RWPE1 (cell line): Measurements from ENCODE around the gene ZNF774.
A peak's percentile ranks its signal among the peaks of the same experiment; 100 is the strongest.

ENCODE experiments used
- CTCF ChIA-PET: fragments of 350-600 bp; sonication (Branson Sonifier 250); formaldehyde crosslinking; extraction: SDS; loops from one replicate; lab custom pipeline; 2021; lab: Yijun Ruan, JAX
- POLR2A ChIA-PET: fragments of 400-600 bp; formaldehyde crosslinking; extraction: SDS; loops from one replicate; lab custom pipeline; 2020; ENCODE audit warnings: antibody characterized with exemption; ENCODE audit not compliant: low non-redundant PET; lab: Yijun Ruan, JAX
- DNase-seq: peaks from one replicate; pipeline ENCODE4 v3.0.0; 2012; ENCODE audit warnings: low spot score
- H3K27ac ChIP-seq: fragments of 450-650 bp; 2 replicates; pipeline ENCODE4 v1.5.1; 2017
- CTCF ChIP-seq: fragments of 450-650 bp; conservative IDR thresholded peaks from 2 replicates; pipeline ENCODE4 v1.5.1; 2017; ENCODE audit warnings: low read depth, mild to moderate bottlenecking

ZNF774 gene

GRCh38 chr15:90400005-90400758 lies 48.1 kb downstream of the ZNF774 start:
- peak; percentile 22 for DNase-seq
- ChIA-PET POLR2A (no interaction called here), CTCF (interaction anchor here (0.6 kb wide), 1 partner anchor 64 kb away, joined by 6 read pairs; no protein-coding TSS in a partner anchor)
- no peak for TF ChIP-seq CTCF
- peak overlapping the region; percentile 36 for H3K27ac ChIP-seq

- peak; percentile 88 for DNase-seq
- ChIA-PET CTCF (interaction anchor here (0.6 kb wide), 1 partner anchor 65 kb away, joined by 6 read pairs; no protein-coding TSS in a partner anchor), POLR2A (no interaction called here)
- H3K27ac ChIP-seq: peak overlapping the region; percentile 36
- no peak for TF ChIP-seq CTCF
These were observed 48.8 kb downstream of the ZNF774 start for GRCh38 chr15:90400759-90401314.

GRCh38 chr15:90401495-90401894 lies 49.4 kb downstream of the ZNF774 start:
- H3K27ac ChIP-seq: no peak overlapping the region
- POLR2A ChIA-PET: no interaction called here

GRCh38 chr15:90402223-90402622 lies 50.1 kb downstream of the ZNF774 start:
- TF ChIP-seq CTCF: no peak
- no peak overlapping the region for H3K27ac ChIP-seq
- peak; percentile 74 for DNase-seq
- POLR2A ChIA-PET: no interaction called here
- CTCF ChIA-PET: interaction anchor here (0.6 to 1.0 kb wide), 2 partner anchors 79 to 109 kb away, joined by 3 to 4 read pairs; no protein-coding TSS in a partner anchor

More at GRCh38 chr15:90401495-90401894, 49.4 kb downstream of the ZNF774 start:
- CTCF ChIA-PET: no interaction called here
- TF ChIP-seq CTCF: no peak
- no peak for DNase-seq

GRCh38 chr15:90402767-90403166 lies 50.7 kb downstream of the ZNF774 start:
- no peak for DNase-seq
- POLR2A ChIA-PET: no interaction called here
- no peak for TF ChIP-seq CTCF
- H3K27ac ChIP-seq: peak overlapping the region; percentile 92
- CTCF ChIA-PET: interaction anchor here (0.6 to 1.0 kb wide), 2 partner anchors 78 to 109 kb away, joined by 3 to 4 read pairs; no protein-coding TSS in a partner anchor

GRCh38 chr15:90405055-90405607 lies 53.0 kb downstream of the ZNF774 start:
- no peak for TF ChIP-seq CTCF
- no peak for DNase-seq
- no peak overlapping the region for H3K27ac ChIP-seq
- CTCF ChIA-PET: interaction anchor here (0.6 kb wide), 1 partner anchor 74 kb away, joined by 3 read pairs; no protein-coding TSS in a partner anchor
- POLR2A ChIA-PET: no interaction called here
